ENCODE measurements around the gene COMMD4.
"Not testable (repeated sequence)": the region's sequence is repeated elsewhere in the genome, so short reads cannot be mapped to it uniquely, and the experiment has no call there.

COMMD4 gene

GRCh38 chr15:75319231-75319897 lies 16.5 kb upstream of the COMMD4 start:
- DNase-seq (ENCODE audit: low spot score in 2 of 2); H3K36me3 Mint-ChIP-seq; H3K9me3 Mint-ChIP-seq; H3K4me3 Mint-ChIP-seq; H3K4me1 Mint-ChIP-seq; H3K27me3 Mint-ChIP-seq; ATAC-seq (ENCODE audit: low read depth); H3K27ac Mint-ChIP-seq: not testable (repeated sequence)

GRCh38 chr15:75321711-75322110 lies 14.2 kb upstream of the COMMD4 start:
- Mint-ChIP-seq H3K9me3 (no peaks in the 10 kb centered on the region), H3K4me3 (no peak overlapping the region), H3K4me1 (no peaks in the 10 kb centered on the region), H3K36me3 (no peaks in the 10 kb centered on the region), H3K27ac (no peak overlapping the region), H3K27me3 (peaks cover 3% of the 10 kb centered on the region)
- DNase-seq (ENCODE audit: low spot score in 2 of 2) (no peak), ATAC-seq (ENCODE audit: low read depth) (no peak)

DNA sequence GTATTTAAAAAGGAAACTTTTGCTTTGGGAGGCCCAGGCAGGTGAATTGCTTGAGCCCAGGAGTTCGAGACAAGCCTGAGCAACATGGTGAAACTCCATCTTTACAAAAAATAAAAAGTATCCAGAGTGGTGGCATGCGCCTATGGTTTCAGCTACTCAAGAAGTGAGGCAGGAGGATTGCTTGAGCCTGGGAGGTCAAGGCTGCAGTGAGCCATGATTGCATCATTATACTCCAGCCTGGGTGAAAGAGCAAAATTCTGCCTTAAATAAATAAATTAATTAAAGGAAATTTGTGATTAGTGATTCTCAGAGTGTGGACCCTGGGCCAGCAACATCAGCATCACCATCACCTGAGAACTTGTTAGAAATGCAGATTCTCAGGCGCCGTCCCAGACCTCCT lies 9.9 kb upstream of the COMMD4 start:
- ATAC-seq (ENCODE audit: low read depth) = no peak
- Mint-ChIP-seq H3K9me3 (no peaks in the 10 kb centered on the region), H3K4me1 (peaks cover 3% of the 10 kb centered on the region)

GRCh38 chr15:75327005-75327404 lies 8.9 kb upstream of the COMMD4 start:
- H3K4me1 Mint-ChIP-seq = peaks cover 3% of the 10 kb centered on the region
- H3K9me3 Mint-ChIP-seq = no peaks in the 10 kb centered on the region
- H3K36me3 Mint-ChIP-seq = no peaks in the 10 kb centered on the region
- no peak overlapping the region for H3K4me3 Mint-ChIP-seq
- H3K27me3 Mint-ChIP-seq = peaks cover 8% of the 10 kb centered on the region
- no peak overlapping the region for H3K27ac Mint-ChIP-seq
- ATAC-seq (ENCODE audit: low read depth) (no peak), DNase-seq (ENCODE audit: low spot score in 2 of 2) (no peak)

More for the DNA sequence above, 9.9 kb upstream of the COMMD4 start:
- no peak for DNase-seq (ENCODE audit: low spot score in 2 of 2)
- Mint-ChIP-seq H3K4me3 (no peak overlapping the region), H3K27me3 (peaks cover 10% of the 10 kb centered on the region), H3K36me3 (no peaks in the 10 kb centered on the region), H3K27ac (no peak overlapping the region)

DNA sequence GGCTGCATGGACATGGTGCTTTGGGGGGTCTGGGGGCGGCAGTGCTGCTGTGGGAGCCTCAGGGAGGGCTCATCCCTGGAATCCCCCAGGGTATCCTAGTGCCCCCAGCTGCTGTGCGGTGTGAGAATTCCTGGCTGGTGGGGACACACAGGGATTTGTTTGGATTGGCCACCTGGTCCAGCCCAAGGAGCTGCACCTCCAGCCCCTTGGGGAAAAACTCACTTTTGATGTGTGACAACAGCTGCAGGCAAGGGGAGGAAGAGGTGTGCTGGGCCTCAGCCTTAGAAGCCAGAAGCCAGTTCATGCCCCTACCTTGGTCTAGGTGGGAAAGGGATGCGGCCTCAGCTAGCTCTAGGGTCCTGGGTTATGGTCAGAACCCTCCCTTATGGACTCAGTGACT lies 8.4 kb upstream of the COMMD4 start:
- Mint-ChIP-seq H3K36me3 (no peaks in the 10 kb centered on the region), H3K4me3 (no peak overlapping the region), H3K4me1 (peaks cover 3% of the 10 kb centered on the region), H3K27me3 (peaks cover 10% of the 10 kb centered on the region), H3K9me3 (no peaks in the 10 kb centered on the region), H3K27ac (no peak overlapping the region)
- ATAC-seq (ENCODE audit: low read depth) = no peak
- DNase-seq (ENCODE audit: low spot score in 2 of 2) = no peak

DNA sequence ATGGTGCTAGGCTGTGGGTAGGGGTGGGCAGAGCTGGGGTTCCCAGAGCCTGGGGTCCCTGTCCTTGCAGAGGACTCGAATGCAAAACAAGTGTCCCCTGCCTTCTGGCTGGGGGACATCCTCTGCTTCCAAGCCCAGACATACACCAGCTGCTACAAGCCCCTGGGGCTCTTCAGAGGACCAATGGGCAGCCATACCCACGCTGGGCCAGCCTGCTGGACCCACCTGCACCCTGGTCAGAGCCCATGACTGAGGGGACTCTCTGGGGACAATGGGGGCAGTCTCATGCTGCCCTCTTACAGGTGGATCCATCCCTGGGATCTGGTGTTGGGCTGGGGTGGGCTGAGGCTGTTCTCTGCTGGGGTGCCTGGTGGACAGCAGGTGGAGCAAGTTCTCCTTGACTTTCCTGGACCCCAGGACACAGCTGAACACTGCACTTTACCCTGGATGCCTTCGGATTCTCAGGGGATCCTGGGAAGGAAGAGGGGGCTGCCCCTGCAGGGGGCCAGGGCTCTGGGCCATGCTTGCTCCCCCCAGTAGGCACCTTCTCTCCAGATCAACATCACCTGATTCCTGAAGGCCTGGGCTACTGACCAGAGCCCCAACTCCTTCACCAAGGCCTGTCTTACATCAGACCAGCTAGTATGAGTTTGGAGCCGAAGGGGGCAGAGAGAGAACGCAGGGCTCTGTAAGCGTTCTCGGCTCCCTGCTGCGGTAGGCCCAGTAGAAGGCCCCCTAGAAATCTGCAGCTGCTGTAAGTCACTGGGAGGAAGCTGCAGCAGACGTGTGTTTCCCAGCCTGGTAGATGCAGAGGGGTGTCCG lies 7.2 kb upstream of the COMMD4 start:
- ATAC-seq (ENCODE audit: low read depth) = no peak
- Mint-ChIP-seq H3K4me3 (no peak overlapping the region), H3K36me3 (no peaks in the 10 kb centered on the region), H3K9me3 (no peaks in the 10 kb centered on the region), H3K27me3 (peaks cover 10% of the 10 kb centered on the region), H3K27ac (no peak overlapping the region), H3K4me1 (peaks cover 3% of the 10 kb centered on the region)
- DNase-seq (ENCODE audit: low spot score in 2 of 2) = no peak

- DNase-seq (ENCODE audit: low spot score in 2 of 2) (no peak), ATAC-seq (ENCODE audit: low read depth) (no peak)
- Mint-ChIP-seq H3K27ac (no peak overlapping the region), H3K4me3 (no peak overlapping the region), H3K36me3 (no peaks in the 10 kb centered on the region), H3K27me3 (peaks cover 10% of the 10 kb centered on the region), H3K4me1 (peaks cover 3% of the 10 kb centered on the region), H3K9me3 (no peaks in the 10 kb centered on the region)
These were observed 6.3 kb upstream of the COMMD4 start for GRCh38 chr15:75329571-75329970.

- ATAC-seq (ENCODE audit: low read depth); H3K27ac Mint-ChIP-seq; H3K36me3 Mint-ChIP-seq; H3K27me3 Mint-ChIP-seq; DNase-seq (ENCODE audit: low spot score in 2 of 2); H3K9me3 Mint-ChIP-seq; H3K4me3 Mint-ChIP-seq: not testable (repeated sequence)
- H3K4me1 Mint-ChIP-seq = peaks cover 14% of the 10 kb centered on the region
These were observed 3.8 kb upstream of the COMMD4 start for GRCh38 chr15:75332093-75332492.

DNA sequence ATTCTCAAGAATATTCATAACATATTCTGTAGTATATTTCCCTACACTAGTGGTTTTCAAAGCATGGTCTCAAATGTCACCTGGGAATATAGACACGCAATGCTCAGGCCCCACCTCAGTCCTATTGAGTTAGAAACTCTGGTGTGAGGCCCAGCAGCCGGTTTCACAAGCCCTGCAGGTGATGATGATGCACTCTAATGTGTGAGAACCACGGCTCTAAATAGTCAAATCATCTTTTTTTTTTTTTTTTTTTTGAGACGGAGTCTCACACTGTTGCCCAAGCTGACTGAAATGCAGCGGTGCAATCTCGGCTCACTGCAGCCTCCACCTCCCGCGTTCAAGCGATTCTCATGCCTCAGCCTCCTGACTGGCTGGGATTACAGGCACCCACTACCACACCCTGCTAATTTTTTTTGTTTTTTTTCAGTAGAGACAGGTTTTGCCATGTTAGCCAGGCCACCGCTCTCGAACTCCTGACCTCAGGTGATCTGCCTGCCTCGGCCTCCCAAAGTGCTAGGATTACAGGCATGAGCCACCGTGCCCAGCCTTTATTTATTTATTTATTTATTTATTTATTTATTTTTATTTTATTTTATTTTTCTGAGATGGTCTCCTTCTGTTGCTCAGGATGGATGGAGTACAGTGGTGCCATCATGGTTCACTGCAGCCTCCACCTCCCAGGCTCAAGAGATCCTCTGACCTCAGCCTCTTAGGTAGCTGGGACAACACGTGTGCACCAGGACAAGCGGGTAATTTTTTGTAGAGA lies 2.0 kb upstream of the COMMD4 start:
- not testable (repeated sequence) for H3K4me3 Mint-ChIP-seq

GRCh38 chr15:75335313-75335704 lies 554 bp upstream of the COMMD4 start:
- Mint-ChIP-seq H3K9me3 (no peaks in the 10 kb centered on the region), H3K36me3 (no peaks in the 10 kb centered on the region), H3K4me3 (peak overlapping the region; percentile 96), H3K27me3 (peaks cover 3% of the 10 kb centered on the region), H3K4me1 (peaks cover 10% of the 10 kb centered on the region), H3K27ac (peak overlapping the region; percentile 96)
- ATAC-seq (ENCODE audit: low read depth) (no peak), DNase-seq (ENCODE audit: low spot score in 2 of 2) (no peak)

More for the DNA sequence above, 2.0 kb upstream of the COMMD4 start:
- peaks cover 10% of the 10 kb centered on the region for H3K4me1 Mint-ChIP-seq
- H3K36me3 Mint-ChIP-seq; DNase-seq (ENCODE audit: low spot score in 2 of 2); H3K27ac Mint-ChIP-seq; H3K27me3 Mint-ChIP-seq; H3K9me3 Mint-ChIP-seq: not testable (repeated sequence)
- peak; percentile 51 for ATAC-seq (ENCODE audit: low read depth)

DNA sequence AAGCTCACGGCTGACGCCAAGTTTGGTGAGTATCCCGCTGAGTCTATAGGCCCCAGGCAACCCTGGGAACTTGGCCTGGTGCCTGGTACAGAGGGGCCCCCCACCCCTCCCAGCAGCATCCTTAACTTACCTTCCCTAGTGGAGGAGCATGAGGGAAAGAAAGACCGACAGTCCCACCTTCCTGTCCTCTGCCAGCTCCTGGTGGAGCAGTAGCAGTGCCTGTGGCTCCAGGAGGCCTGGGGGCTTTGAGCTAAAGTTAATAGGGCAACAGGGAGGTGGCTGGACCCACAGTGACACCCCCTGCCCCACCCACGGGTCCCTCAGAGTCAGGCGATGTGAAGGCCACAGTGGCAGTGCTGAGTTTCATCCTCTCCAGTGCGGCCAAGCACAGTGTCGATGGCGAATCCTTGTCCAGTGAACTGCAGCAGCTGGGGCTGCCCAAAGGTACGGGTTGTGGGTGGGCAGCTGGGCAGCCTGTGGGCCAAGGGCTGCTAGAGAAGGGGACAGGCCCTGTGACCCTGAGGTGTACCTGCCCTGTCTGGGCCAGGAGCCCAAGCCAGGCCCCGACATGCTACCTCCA lies 2.9 kb downstream of the COMMD4 start:
- no peaks in the 10 kb centered on the region for H3K9me3 Mint-ChIP-seq
- peak overlapping the region; percentile 41 for H3K27ac Mint-ChIP-seq
- ATAC-seq (ENCODE audit: low read depth) (no peak), DNase-seq (ENCODE audit: low spot score in 2 of 2) (no peak)
- H3K27me3 Mint-ChIP-seq = no peaks in the 10 kb centered on the region
- peaks cover 10% of the 10 kb centered on the region for H3K4me1 Mint-ChIP-seq
- peaks cover 3% of the 10 kb centered on the region for H3K36me3 Mint-ChIP-seq
- H3K4me3 Mint-ChIP-seq = no peak overlapping the region

DNA sequence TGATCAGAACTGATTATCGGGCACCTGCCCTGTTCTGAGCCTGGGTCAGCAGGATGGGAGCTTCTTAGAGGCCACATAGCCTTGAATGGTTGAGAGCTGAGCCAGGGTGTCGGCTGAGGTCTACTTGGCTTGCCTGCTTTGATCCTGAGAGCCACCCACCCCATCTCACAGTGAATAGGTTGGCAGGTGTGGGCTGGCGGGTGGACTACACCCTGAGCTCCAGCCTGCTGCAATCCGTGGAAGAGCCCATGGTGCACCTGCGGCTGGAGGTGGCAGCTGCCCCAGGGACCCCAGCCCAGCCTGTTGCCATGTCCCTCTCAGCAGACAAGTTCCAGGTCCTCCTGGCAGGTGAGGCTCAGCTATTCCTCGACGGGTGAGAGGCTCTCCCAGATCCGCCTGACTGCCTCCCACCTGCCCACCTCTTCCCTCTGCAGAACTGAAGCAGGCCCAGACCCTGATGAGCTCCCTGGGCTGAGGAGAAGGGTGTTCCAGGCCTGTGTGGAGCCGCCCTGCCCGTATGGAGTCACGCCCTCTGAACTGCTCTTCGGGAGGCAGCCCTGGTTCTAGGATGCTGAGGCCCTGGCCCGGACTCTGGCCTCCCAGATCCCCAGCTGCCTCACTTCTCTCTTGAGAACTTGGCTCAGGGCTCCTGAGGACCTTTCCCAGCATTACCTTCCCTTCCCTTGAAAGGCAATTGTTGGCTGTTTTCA lies 3.8 kb downstream of the COMMD4 start:
- DNase-seq (ENCODE audit: low spot score in 2 of 2) (no peak), ATAC-seq (ENCODE audit: low read depth) (no peak)
- no peaks in the 10 kb centered on the region for H3K27me3 Mint-ChIP-seq
- H3K9me3 Mint-ChIP-seq = no peaks in the 10 kb centered on the region
- H3K27ac Mint-ChIP-seq = peak overlapping the region; percentile 63
- H3K36me3 Mint-ChIP-seq = peaks cover 3% of the 10 kb centered on the region
- H3K4me3 Mint-ChIP-seq = no peak overlapping the region
- peaks cover 14% of the 10 kb centered on the region for H3K4me1 Mint-ChIP-seq

- Mint-ChIP-seq H3K4me3 (no peak overlapping the region), H3K36me3 (peaks cover 3% of the 10 kb centered on the region)
These were observed 6.4 kb downstream of the COMMD4 start for GRCh38 chr15:75342221-75342620.

More at GRCh38 chr15:75342221-75342620, 6.4 kb downstream of the COMMD4 start:
- no peak for ATAC-seq (ENCODE audit: low read depth)
- H3K27me3 Mint-ChIP-seq = no peaks in the 10 kb centered on the region
- no peaks in the 10 kb centered on the region for H3K9me3 Mint-ChIP-seq
- H3K27ac Mint-ChIP-seq = no peak overlapping the region
- H3K4me1 Mint-ChIP-seq = peaks cover 14% of the 10 kb centered on the region
- DNase-seq (ENCODE audit: low spot score in 2 of 2) = no peak

All from memory B cell (primary cell).